PC-9 (cell line): Measurements from ENCODE around the gene NUP205.

Source experiments
- EZH2 ChIP-seq: fragments of 200-600 bp; sonication (generic); IDR thresholded peaks from 2 replicates; pipeline ENCODE4 v1.8.0; 2017; ENCODE audit warnings: antibody characterized with exemption, low read depth
- TF ChIP-seq, protein P1 (sequence below): fragments of 200-600 bp; sonication (generic); conservative IDR thresholded peaks from 2 replicates; pipeline ENCODE4 v1.6.1; 2017; ENCODE audit warnings: mixed run types, antibody characterized with exemption, mild to moderate bottlenecking, moderate library complexity

DNA sequence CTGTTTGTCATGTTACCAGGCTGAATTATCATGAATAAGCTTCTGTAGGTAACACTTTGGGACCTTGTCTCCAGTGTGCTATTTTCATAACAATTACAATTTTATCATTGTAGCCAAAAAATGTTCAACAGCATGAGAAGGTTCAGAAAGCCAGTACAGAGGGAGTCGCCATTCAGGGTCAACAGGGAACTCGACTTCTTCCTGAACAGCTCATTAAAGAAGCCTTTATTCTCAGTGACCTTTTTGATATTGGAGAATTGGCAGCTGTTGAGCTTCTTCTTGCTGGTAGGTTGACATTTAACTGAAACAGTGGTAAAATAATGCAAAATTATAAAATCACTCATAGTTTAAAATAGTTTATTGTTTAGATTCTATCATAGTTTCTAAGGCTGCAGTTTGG, 15.8 kb downstream of the NUP205 start:
- TF ChIP-seq, protein P1, sequence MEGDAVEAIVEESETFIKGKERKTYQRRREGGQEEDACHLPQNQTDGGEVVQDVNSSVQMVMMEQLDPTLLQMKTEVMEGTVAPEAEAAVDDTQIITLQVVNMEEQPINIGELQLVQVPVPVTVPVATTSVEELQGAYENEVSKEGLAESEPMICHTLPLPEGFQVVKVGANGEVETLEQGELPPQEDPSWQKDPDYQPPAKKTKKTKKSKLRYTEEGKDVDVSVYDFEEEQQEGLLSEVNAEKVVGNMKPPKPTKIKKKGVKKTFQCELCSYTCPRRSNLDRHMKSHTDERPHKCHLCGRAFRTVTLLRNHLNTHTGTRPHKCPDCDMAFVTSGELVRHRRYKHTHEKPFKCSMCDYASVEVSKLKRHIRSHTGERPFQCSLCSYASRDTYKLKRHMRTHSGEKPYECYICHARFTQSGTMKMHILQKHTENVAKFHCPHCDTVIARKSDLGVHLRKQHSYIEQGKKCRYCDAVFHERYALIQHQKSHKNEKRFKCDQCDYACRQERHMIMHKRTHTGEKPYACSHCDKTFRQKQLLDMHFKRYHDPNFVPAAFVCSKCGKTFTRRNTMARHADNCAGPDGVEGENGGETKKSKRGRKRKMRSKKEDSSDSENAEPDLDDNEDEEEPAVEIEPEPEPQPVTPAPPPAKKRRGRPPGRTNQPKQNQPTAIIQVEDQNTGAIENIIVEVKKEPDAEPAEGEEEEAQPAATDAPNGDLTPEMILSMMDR = no peak
- no peak for TF ChIP-seq EZH2
